Fibroblast of the aortic adventitia (primary cell): ENCODE data around the gene MYT1. TPM values are rescaled to one million over a fixed set of nuclear protein-coding genes. Genes with fewer than 3 reads are reported as not detected.

Source experiments
- DNase-seq: peaks from one replicate; pipeline ENCODE4 v3.0.0-alpha.2; 2010; ENCODE audit warnings: low read depth
- H3K4me3 ChIP-seq: 2 replicates; pipeline ENCODE4 v1.5.1; 2011; ENCODE audit warnings: low read depth, mild to moderate bottlenecking, control low read depth, low read length, moderate library complexity
- CTCF ChIP-seq: IDR thresholded peaks from 2 replicates; pipeline ENCODE4 v1.5.1; 2011; ENCODE audit warnings: mild to moderate bottlenecking, low read length, control low read depth, inconsistent platforms; ENCODE audit not compliant: insufficient read depth
- total RNA-seq: library from RNA; depleted of rRNA; stranded (reverse); fragments of >200 nt; gene quantifications from 2 replicates; pipeline ENCODE4 v1.2.3, GENCODE V29; 2012; ENCODE audit warnings: low replicate concordance

MYT1 gene
- total RNA-seq, 1 donor: not detected

DNA sequence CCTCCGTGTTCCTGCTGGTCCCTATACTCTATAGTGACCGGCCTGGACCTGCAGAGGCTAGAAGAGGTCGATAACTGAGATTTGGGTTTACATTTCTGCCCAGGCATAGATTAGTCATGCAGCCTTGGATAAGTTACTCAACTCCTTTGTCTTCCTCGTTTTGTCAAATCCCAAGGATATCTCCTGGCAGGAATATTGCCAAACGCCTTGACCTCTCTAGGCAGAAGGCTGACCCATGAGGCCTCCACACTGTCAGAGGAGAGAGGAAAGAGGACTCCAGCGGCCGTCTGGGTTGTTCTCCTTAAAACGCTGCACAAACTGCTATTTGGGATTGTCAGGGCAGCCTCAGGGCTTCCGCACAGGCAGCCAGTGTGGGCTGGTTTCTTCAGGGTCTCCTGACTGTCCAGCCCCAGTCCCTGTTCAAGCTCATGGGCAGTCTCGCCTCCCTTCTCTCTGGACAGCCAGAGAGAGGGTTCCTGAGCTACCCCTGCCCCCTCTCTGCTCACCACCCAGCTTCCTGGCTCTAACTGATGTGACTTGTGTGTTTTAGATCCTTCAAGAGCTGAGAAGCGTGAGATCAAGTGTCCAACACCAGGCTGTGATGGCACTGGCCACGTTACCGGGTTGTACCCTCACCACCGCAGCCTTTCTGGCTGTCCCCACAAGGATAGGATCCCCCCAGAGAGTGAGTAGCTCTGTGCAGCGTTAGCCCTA is 46.6 kb downstream of the MYT1 start:
- no peak for DNase-seq
- TF ChIP-seq CTCF: no peak
- H3K4me3 ChIP-seq: no peak overlapping the region

- TF ChIP-seq CTCF: no peak
- DNase-seq: no peak
- H3K4me3 ChIP-seq: no peak overlapping the region
These were observed 47.8 kb downstream of the MYT1 start for GRCh38 chr20:64211874-64212658.

DNA sequence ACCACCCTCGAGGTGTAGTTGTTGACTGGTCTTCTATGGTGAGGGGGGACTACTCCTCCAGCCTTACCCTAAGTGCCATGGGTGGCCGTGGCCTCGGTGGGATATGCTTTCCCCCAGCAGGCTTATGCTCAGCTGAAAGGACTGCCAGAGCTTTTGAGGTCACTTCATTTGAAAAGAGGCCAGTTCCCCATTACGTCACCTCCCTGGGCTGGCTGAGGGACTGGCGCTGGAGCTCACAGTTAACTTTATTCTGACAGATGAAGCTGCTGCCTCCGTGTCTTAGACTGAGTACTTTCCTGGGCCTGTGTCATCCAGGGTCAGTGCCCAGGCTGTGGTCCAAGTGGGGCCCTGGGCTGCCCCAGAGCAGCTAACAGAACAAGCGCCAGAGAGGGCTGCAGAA is 48.5 kb downstream of the MYT1 start:
- DNase-seq: peak; percentile 53
- TF ChIP-seq CTCF: no peak
- H3K4me3 ChIP-seq: no peak overlapping the region

DNA sequence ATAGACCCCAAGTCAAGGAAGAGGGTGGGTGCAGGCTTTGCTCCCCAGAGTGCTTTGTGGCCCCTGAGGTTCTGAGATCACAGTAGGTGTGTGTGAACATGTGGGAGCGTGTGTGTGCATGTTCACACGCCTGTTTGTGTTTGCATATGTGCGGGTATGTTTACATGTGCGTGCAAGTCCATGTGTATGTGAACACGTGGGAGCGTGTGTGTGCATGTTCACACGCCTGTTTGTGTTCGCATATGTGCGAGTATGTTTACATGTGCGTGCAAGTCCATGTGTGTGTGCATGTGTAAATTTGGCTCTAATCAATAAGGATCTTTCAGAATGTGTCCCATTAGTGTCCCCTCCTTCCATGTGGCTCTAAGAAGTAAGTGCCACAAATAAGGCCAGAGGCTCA is 49.9 kb downstream of the MYT1 start:
- H3K4me3 ChIP-seq: no peak overlapping the region
- DNase-seq: no peak
- no peak for TF ChIP-seq CTCF

- no peak overlapping the region for H3K4me3 ChIP-seq
- no peak for DNase-seq
- TF ChIP-seq CTCF: no peak
These were observed 50.7 kb downstream of the MYT1 start for GRCh38 chr20:64214952-64215351.

DNA sequence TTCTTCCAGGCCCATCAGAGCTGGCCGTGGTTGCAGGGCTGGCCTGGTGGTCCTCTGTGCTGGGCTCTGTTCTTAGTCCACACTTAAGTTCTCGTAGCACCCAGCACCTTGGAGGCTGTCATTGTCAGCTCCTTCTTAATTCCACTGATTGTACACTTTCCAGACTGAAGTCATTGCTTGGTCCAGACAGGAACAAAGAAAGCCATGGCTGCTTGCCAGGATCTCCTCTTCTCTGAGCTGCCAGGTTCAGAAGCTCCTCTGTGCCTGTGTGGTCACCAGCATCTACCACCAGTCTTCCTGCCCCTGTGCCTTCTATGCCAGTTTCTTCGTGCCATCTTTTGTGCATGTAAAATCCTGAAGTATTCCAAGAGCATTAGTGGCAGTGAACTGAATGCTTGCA is 51.8 kb downstream of the MYT1 start:
- TF ChIP-seq CTCF: no peak
- DNase-seq: peak; percentile 8
- H3K4me3 ChIP-seq: no peak overlapping the region
